Activated naive CD4-positive, alpha-beta T cell (primary cell): ENCODE data around the gene GLRX.
"Not testable (repeated sequence)": the region's sequence is repeated elsewhere in the genome, so short reads cannot be mapped to it uniquely, and the experiment has no call there.

Experiments
- DNase-seq, 4 experiments: peaks; one replicate each; lab custom pipeline; 2025; lab: John Stamatoyannopoulos, UW

The GLRX gene

DNA sequence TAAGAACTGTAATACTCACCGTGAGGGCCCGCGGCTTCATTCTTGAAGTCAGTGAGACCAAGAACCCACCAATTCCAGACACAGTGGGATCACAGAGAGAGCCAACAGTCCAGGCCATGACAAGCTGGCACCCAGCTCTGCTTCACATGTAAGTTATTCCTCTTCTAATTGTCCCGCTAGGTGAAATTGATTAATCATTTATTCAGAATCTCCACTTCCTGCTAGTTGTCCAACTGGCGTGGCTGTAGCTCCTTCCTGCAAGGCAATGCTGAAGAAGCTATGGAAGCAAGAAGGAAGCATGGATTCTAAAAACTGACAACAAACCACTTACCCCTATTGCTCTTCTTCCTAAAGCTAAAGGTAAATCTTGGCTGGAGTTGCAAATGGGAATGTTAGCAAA lies 30.0 kb upstream of the GLRX start:
- DNase-seq: no peak

DNA sequence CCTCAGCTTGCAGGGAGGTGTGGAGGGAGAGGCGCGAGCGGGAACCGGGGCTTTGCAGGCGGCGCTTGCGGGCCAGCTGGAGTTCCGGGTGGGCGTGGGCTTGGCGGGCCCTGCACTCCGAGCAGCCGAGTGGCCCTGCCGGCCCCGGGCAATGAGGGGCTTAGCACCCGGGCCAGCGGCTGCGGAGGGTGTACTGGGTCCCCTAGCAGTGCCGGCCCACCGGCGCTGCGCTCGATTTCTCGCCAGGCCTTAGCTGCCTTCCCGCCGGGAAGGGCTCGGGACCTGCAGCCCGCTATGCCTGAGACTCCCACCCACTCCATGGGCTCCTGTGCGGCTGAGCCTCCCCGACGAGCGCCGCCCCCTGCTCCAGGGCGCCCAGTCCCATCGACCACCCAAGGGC lies 28.6 kb upstream of the GLRX start:
- not testable (repeated sequence) for DNase-seq

DNA sequence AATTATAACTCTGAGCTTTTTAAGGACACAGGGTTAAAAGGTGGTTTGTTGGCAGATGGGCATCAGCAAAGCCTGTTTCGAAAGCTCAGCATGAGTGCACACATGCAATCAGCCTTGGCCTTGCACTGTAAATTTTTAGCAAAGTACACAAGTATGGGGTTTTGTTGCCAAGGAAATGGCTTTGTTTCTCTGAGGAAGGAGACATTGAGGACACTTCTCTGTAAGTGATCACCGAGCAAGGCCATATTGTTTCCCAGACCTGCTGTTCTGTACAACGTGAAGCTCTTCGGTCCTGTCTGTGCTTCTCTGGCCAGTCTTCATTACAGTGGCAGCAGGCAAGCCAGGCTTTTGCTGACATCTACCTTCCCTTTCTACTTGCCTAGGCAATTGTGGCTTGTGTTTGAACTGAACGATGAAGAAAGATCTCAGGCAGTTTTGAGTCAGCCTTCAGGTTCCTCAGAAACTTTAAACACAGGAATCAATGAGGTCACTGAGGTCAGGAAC lies 27.9 kb upstream of the GLRX start:
- DNase-seq: no peak

DNA sequence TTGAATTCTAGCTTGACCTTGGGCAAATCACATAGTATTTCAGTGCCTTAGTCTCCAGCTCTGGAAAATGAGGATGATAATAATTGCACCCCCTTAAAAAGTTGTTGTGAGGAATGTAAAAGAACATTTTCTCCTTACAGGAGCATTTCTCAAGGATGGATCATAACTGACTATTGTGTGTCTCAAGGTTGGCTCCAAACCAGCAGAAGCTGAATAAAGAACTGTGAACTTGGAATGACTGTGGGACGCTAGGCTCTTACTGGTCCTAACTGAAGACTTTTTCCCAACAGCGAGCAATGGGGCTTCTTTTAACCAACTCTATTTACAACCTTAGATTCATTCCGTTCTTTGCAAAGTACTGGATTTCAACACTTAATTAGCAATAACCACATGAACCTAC lies 26.2 kb upstream of the GLRX start:
- DNase-seq: no peak

DNA sequence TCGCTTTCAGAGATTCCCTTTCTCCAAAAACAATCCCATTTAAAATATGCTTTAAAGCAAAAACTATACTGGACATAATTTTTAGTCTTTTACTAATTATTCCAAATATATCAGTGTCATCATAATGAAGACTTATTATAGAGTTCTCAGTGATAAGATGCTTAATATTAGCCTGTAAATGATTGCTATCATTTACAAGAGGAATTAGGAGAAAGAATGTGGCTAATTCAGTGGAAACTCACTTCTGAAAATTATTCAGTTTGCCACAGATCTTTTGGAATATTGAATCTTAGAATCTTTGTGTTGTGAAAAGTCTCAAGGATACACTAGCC lies 24.7 kb upstream of the GLRX start:
- no peak for DNase-seq

DNA sequence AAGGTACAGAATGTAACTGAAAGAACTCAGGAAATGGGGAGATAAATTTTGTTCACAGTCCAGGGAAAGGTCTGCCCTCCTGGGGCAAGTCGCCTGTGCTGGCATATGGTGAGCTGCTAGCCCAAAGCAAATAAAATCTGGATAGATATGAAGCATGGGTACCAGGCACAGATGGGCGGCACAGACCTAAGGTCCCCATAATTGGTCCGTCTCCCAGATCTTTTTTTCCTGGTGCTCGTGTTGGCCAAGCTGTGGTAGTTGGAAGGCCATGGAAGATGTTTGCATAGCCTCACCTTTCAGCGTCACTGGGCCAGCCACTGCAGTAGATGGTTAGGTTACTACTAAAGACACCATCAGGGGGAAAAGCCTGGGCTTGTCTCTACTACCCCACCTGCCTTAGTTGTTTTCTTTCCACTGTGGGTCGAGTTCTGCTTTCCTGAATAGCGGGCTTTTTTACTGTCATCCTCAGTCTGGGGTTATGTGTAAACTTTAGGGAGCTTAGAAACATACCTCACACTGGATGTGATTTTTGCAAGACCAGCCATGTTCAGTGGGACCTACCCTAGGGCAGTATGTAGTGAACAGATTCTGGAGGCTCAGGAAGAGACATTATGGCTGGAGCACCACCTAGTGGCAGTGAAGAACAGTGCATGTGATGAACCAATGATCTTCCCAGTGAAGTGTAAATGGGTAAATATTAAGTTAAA lies 24.2 kb upstream of the GLRX start:
- DNase-seq: peak in 3 of 4 experiments; percentile 8 to 41 (median 40)

DNA sequence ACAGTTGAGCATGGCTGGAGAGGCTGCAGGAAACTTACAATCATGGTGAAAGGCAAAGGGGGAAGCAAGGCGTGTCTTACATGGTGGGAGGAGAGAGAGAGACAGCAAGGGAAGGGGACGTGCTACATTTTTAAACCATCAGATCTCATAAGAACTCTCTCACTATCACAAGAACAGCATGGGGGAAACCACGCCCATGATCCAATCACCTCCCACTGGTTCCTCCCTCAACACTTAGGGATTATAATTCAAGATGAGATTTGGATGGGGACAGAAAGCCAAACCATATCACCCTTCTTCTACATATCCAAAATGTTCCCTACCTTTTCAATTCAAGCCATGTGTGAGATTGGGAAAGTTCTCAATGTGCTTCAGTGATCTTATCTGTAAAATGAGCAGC lies 22.9 kb upstream of the GLRX start:
- DNase-seq: no peak

DNA sequence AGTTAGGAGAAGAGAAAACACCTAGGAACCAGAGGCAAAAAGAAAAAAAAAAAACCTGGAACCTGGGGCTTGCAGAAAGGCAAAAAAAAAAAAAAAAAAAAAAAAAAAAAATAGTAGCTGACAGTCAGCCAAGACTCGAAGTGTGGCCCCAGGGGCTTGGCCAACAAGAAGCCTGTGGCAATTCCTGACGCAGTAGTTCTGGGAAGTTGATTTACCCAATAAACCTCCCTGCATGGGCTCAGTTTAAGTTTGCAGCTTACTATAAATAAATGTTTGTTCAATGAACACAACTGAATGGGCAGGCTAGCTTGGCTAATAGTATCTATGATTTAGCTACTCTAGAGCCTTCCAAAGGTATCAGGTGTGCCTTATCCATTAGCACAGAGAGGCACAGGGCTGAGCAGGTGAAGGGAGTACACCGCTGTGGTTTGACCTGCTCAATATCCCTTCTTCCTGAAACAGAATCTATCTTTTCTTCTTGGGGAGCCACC lies 21.3 kb upstream of the GLRX start:
- no peak for DNase-seq

DNA sequence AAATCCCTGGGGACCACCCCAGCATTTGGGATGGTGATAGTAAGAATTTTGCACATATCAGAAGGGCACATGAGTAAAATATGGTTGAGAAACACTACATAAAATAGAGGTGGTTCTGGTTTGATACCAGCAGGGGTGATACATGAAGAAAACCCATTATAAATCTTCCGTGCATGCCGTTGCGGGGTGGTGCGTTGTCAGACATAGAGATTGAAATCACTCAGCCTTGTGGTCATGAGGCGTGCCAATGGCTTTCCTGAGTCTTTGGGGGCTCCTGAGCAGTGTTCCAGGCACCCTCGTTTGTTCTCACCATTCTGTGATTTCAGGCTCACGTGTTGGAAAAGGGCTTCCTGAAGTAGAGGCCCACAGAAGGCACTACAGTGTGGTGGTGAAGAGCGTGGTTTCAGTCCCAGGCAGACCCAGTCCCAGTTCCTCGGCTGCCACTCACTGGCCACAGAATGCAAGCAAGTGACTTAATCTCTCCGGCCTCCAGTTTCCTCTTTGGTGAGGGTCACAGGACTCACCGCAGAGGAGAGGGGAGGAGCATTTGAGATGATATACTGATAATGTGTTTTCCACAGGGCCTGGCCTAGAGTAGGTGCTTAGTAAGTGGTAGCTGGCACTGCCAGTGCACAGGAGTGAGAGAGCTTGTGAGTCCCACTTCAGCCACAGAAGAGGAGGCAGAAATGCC lies 20.5 kb upstream of the GLRX start:
- peak in 2 of 4 experiments; percentile 23 to 34 for DNase-seq

DNA sequence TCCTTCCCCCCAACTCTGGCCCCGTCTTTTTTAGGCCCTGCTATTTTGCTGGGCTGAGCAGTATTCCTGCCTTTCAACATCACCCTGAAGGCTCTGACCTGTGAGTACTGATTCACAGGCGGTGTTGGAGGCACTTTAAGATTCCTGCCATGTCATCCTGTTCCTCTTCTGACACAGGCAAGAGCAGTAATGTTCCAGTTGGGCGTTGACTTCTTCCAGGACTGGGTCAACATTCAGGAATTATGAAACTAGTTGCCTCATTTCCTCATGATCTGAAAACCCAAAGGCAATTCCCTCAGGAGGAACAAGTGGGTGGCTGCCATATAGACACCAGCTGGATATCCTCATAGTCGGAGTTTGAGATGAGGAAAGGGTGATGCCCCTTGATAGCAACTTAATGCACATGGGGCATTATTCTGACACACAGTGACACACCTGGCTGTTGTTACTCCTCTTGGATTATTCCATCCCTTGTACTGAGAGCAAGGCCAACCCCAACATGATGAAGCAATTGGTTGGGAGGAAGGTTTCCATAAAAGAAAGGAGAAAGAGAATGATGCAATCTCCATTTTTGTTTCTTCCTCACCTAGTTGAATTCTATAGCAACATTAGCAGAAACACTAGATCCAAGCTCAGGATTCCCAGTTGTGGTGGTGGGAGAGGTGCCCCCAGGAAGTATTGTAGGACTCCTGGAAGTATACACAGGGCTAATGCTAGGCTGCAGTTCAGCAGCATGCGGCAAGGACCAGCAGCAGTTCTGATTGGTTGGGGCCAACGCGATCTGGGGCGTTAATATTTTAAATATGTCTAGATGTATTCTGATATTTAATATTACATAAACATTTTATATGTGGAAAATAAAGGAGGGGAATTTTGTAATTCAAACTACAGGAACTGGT lies 19.6 kb upstream of the GLRX start:
- DNase-seq: no peak

DNA sequence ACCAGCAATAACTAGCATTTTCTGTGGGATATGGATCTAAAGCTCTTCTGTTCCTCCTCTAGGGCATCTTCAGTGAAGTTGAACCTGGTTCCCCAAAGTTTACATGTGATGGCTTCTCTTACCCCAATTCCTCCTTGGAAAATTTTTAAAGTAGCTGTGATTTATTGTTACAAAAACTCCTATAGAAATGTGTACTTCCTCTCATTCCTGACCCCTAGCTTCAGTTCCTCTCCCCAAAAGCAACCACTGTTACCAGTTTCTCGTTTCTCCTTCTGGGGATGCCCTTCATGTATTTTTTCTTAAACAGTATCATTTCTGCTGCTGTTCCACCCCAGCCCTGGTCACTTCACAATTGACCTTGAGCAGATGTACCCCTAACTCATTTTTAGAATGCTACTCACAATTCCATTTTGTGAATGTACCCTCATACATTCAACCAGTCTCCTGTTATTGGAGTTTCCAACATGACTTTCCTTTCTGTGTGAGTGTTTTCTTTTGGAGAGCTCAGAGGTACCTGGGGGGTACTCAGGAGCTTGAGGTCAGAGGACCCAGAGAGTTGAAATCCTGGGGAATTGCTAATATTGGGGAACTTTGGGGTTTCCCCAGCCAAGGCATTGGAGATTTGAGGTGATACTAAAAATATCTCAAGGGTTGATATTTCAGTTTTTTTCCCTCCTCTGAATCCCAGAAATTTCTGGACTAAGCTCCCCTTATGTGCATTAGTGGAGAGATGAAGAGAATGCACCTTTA lies 18.6 kb upstream of the GLRX start:
- no peak for DNase-seq

DNA sequence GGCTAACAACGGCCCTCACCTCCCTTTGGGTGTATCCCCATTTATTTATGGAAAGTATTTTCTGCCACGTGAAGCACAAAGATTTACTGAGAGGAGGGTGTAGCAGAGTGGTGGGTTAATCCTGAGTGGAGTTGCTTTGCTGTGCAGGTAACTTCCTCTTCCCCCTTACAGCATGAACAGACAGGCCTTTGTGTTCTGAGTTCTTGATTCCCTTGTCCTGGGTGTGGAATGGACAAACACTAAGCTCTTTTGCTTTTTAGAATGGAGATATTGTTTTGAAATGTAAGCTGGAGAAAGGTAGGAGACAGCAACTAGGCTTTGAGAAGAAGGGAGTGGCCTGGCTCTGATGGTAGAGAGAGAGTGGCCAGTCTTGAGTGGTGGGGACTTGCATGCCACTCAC lies 17.1 kb upstream of the GLRX start:
- DNase-seq: no peak

DNA sequence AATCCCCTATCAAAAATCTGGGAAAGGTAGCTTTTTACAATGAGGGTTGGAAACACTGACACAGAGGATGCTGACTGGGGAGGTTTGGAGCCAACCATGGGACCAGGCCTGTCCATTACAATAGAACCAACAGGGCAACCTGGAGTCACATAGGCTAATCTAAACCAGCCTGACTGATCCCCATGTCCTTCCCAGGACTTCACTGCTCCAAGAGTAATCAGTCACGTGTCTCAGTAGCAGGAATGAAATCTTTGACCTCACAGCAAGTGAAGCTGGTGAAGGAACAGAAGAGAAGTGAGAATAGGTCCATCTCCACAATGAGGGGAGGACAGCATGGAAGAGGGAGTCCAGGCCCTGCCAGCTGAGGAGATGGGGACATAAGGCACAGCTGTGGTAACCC lies 16.0 kb upstream of the GLRX start:
- no peak for DNase-seq

DNA sequence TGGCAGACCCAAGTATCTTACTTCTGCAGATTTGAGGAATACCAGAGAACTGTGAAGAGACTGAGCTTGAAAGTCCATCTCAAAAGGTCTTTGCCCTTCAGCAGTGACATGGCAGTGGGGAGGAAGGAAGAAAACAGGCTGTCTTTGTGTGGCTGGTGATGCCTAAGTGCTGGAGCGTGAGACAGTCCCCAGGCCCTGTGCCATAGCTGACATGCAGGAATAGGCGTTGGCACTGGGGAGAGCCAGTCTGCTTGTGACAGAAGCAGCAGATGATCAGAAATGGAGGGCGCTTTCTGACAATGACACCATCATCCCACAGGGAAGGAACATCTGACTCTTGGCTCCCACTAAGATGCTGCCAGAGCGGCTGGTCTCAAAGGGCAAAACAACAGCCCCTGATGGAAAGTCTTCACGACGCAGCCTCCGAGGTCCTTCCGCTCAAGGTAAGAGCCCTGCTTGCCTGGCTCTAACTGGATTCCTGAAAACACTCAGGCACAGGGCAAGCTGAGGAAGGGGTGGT lies 15.5 kb upstream of the GLRX start:
- DNase-seq: no peak

DNA sequence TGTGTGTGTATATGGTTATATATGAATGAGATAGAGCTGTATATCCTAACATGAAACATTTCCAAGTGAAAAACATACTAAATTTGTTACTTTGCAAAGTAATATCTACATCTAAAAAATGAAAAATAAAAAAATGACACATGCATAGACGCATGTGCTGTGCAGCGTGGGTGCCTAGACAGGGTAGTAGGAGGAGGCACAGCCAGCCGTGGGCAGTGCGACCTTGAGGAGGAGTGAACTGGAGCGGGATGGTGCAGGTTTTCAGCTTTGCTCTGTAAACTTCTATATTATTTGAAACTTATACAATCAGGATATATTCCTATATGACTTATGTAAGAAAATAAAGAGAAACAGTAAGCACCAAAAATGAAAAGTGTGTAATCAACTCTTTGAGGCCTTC lies 15.0 kb upstream of the GLRX start:
- DNase-seq: no peak

DNA sequence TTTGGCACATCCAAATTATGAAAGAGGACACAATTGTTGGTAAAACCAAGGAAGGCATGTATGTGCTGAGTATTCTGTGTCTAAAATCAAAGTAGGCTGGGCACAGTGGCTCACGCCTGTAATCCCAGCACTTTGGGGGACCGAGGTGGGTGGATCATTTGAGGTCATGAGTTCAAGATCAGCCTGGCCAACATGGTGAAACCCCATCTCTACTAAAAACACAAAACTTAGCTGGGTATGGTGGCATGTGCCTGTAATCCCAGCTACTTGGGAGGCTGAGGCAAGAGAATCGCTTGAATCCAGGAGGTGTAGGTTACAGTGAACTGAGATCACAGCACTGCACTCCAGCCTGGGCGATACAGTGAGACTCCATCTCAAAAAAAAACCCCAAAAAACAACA lies 14.4 kb upstream of the GLRX start:
- not testable (repeated sequence) for DNase-seq

DNA sequence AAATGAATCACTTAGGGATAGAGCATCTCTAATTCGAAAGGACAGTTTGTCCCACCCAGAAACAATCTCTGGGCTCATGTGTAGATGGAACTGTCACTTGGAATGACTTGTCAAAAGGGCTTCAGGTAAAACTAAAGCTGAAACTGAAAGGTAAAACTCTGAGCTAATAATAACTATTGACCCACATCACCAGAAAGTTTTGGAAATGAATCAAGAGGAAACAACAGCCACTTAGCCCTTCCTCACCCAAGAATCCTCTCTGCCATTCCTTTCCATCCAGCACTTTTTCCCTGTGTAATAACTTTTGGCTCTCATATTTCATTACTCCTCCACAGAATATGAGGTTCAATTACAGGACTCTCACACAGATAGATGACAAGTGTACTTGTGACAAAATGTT lies 14.0 kb upstream of the GLRX start:
- no peak for DNase-seq

DNA sequence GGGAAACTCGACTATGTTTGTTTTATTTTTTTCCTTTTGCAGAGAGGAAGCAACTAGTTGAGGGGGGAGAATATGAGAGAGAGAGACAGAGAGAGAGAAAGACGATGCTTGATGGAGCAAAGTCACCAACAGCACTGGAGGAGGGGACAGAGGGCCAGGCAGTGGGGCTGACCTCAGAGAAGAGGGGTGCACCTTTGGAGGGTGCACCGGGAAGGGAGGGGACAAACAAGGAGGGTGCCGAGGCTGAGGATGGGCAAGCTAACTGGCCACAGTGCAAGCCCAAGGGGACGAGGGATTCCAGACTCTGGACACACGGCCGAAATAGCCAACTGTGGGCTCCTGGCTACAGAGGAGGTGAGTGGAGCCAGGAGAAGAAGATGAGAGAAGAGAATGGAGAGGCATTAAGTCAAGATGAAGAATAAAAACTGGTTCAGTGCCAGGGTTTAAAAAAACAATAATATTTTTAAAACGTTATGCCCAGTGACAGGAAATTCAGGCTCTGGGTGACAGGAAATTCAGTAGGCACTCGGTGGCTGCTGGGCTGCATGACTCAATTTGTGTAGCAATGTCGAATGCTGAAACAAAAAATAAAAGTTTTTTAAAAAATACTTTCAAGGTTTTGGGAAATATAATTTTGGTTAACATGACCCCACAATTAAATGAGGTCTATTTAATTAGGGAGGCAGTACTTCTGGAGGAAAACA lies 13.3 kb upstream of the GLRX start:
- peak in 1 of 4 experiments; percentile 17 for DNase-seq

DNA sequence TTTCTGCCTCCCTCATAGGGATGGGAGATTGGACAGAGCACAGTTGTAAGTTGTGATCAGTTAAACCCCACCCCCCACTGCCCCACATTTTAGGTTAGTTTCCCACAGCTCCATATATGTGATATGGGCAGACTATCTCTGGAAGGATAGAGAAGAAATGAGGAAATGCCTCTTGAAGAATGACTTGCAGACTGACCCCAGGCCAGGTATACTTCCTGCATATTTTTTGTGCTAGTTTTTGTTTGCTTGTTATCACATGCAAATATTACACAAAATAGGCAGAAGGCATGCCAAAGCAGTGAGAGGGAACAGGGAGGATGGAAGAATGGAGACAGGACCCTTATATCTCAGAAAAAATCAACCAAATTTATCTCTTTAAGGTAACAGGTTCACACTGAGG lies 10.1 kb upstream of the GLRX start:
- no peak for DNase-seq

DNA sequence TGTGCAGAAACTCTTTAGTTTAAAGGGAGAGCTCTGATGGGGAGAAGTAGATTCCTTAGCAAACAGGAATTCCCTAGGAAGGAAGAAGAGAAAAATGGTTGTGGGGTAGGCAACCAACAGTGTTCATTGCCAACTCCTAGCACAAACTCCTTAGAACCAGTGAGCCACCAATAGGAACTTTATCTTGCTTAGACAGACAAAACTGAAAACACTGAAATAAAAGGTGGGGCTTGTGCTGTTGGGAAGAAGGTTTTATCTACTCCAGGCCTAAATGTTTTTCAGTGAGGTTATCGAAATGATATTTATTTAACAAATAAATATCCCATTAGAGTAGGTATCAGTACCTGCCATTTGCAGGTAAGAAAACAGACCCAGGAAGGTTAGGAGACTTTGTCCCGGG lies 7.7 kb upstream of the GLRX start:
- no peak for DNase-seq

DNA sequence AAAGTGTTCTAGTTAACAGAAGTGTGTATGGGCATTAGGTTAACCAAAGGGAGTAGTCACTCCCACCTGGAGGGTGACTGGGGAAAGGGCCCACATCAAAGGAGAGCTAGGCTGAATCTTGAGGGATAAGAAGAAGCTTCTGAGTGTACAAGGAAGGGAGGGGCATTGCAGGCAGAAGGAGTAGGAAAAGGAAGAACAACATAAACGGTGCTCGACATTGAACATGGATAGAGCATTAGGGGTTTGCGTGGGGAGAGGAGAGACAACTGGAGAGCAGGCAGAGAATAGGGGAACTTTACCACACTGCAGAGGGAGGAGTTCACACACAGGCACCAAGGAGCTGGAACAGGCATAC lies 5.3 kb upstream of the GLRX start:
- DNase-seq: no peak
